Stimulated activated naive CD4-positive, alpha-beta T cell (primary cell): ENCODE measurements around the gene IFI44.
A peak's percentile ranks its signal among the peaks of the same experiment; 100 is the strongest.

Source experiments
- DNase-seq, 6 experiments: peaks; one replicate each; lab custom pipeline; 2025; lab: John Stamatoyannopoulos, UW

Gene IFI44

GRCh38 chr1:78652019-78652560, 2.5 kb downstream of the IFI44 start:
- DNase-seq: no peak

DNA sequence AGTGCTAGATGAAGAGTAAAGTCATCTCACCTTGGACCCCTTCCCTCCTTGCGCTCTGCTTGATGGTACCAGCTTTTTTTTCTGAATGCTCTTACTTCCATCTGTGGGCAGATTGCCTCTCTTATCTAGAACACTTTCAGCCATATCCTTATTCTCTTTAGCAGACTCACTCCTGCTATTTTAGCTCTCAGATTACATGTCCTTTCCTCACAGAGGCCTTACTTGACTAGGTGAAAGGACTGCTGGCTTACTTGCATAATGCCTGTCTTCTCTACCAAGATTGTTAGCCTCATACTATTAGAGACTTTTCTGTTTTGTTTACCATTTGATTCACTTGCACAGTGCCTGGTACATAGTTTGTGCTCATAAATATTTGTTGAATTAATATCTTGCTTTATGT, 9.3 kb downstream of the IFI44 start:
- DNase-seq: no peak

DNA sequence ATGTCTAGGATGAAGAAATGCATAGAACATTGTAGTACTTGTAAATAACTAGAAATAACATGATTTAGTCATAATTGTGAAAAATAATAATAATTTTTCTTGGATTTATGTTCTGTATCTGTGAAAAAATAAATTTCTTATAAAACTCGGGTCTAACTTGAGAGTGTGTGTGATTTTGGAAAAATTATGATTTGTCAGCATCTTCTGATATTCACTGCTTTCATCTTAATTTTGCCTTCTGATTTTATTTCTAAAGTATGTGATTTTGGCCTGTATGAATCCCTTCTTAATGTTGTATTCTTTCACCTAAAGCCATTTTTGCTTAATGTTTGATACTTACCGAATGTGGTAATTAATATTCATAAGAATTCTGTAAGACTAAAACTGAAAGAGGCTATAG, 14.3 kb downstream of the IFI44 start:
- no peak for DNase-seq

DNA sequence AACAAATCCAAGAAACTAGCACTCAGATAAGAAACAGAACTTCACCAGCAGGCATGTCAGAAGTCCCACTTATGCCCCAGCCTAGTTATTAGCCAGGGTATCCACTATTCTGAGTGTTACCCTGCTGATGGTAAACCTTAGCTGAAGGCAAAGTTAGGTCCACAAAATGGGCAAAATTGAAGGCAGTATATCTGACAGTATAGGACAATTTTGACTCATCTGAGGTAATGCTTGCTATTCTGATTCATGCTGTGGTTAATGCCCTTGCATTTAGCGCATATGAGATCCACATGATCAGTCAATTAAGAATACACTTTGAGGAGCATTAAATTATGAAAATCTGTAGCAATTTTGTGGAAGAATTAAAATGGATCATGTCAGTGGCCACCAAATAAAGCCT, 15.1 kb downstream of the IFI44 start:
- DNase-seq: no peak

GRCh38 chr1:78665809-78666208, 16.2 kb downstream of the IFI44 start:
- no peak for DNase-seq

GRCh38 chr1:78667939-78668338, 18.3 kb downstream of the IFI44 start:
- no peak for DNase-seq

DNA sequence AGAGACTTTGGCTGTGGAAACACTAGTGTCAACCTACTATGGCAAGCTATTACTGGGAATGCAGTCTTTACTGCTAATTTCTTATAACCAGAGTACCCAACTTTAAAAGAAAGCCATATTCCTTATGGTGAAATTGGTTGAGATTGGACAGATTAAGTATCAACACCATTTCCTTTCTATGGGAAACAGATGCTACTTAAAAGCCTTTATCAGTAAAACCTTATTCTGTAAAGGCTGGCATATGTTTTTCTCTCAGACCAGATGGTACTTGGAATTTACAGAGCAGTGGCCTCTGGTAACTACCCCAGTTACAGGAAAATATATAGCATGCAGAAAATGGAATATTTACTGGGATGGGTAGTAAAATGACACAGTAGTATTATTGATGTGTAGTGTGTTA, 18.8 kb downstream of the IFI44 start:
- DNase-seq: no peak

DNA sequence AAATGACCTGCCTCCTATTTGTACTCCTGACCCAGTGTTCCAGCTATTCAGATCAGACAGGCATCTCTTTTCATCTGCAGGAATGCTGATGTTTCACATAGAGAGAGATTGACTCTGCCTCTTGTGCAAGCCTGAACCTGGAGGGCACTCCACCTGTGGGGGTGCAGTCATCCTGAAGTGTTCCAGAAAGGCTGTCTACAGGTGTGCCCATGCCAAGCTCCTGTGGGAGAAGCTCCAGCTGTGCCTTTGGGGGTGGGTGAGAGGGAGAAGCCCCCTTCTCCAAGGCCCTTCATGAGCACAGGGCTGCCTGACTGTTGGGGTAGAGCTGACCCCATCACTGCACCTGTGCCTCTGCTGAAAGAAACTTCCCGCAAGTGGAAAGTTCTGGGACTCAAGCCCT, 22.8 kb downstream of the IFI44 start:
- DNase-seq: no peak

DNA sequence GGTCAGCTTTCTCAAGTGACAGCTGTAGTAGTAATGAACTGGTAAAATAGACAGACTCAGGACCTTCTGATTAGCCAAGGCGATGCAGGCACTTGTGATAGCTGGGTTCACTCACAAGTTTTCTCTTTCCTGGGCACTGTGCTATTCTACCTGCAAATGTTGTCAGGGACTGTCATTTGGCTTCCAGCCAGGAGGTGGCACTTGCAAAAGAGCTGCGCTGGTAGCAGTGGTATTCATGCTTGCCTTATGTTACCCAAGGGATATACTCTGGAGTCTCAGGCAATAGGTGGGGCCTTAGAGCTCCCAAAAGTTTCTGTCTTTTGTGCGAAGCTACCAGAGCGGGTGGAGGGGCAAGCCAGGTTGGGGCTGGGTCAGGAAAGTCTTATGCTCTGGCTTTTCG, 23.5 kb downstream of the IFI44 start:
- peak in 2 of 6 experiments; percentile 4 to 26 for DNase-seq

- DNase-seq: peak; percentile 2 to 76 (median 39)
Observed at GRCh38 chr1:78676347-78676982, 26.8 kb downstream of the IFI44 start.

- no peak for DNase-seq
Observed at GRCh38 chr1:78676993-78677392, 27.4 kb downstream of the IFI44 start.

GRCh38 chr1:78677788-78678187, 28.2 kb downstream of the IFI44 start:
- no peak for DNase-seq

DNA sequence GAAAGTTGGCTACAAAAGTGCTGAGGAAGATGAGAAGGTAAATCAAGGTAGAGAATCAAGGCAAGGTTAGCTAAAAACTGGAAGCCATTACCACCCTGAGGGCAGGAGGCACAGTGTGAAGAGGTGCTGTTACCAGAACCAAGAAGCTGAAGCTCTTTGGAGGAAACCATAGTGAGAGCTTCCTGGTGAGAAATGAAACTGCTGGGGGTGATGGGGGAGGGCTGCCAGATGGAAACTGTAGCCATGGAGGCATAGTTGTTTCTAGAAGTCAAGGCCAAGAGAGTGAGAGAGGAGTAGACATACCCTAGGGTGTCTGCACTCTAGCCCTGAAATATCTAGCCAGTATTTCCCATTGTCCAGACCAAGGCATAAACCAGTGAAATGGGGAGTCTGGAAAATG, 28.7 kb downstream of the IFI44 start:
- DNase-seq: no peak

- DNase-seq: no peak
Observed at GRCh38 chr1:78681265-78681664, 31.6 kb downstream of the IFI44 start.

DNA sequence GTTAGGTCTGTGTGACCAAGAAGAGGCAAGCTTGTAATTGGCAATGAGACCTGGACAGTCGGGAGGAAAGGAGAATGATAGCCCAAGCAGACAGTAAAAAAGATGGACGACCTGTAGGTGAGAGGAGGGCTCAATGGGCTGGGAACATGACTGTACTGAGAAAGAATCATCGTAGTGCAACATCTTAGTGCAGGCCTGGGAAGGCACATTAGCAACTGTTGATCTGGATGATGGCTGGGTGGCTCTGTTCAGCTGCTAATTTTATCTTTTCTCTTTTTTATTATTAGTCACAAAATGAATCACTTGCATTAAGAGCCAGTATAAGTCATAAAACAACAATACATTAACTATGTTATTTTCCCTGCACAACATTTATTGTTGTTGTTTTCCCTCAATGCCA, 32.9 kb downstream of the IFI44 start:
- no peak for DNase-seq

DNA sequence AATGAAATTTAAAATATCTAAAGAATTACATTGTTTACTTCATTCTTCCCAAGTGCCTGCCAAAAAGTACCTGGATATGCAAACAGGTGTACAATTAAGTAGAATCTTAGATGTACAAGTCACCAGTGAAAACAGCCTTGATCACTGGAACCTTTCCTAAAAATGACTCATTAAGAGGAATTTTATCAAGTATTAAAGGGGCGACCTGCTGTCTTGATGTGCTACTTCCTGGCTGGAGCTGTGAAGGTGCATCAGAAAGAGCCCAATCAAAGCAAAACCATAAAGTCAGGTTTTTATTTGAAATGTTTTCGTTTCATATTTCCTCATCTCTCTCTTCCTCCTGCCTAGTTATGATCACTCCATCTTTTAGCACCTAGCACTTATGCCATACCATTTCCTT, 33.4 kb downstream of the IFI44 start:
- DNase-seq: no peak

DNA sequence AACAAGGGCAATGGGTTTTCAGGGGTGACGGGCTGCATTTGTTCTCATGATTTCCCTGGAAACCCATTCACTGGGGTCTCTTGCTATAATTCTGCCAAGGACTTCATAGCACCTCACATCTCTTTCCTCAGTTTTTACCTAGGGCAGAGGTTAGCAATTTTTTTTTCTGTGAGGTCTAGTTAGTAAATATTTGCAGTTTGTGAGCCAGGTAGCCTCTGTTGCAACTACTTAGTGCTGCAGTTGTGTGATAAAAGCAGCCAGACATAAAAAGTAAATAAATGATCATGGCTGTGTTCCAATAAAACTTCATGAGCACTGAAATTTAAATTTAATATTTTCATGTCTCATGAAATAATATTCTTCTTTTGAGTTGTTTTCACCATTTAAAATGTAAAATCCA, 37.7 kb downstream of the IFI44 start:
- no peak for DNase-seq

GRCh38 chr1:78687914-78688313, 38.3 kb downstream of the IFI44 start:
- DNase-seq: no peak

- no peak for DNase-seq
Observed at GRCh38 chr1:78688697-78689096, 39.1 kb downstream of the IFI44 start.

- no peak for DNase-seq
Observed at GRCh38 chr1:78690516-78690915, 40.9 kb downstream of the IFI44 start.

- DNase-seq: no peak
Observed at GRCh38 chr1:78691995-78692747, 42.5 kb downstream of the IFI44 start.

GRCh38 chr1:78699813-78700212, 50.2 kb downstream of the IFI44 start:
- DNase-seq: no peak

- no peak for DNase-seq
Observed at GRCh38 chr1:78702426-78702825, 52.8 kb downstream of the IFI44 start.

DNA sequence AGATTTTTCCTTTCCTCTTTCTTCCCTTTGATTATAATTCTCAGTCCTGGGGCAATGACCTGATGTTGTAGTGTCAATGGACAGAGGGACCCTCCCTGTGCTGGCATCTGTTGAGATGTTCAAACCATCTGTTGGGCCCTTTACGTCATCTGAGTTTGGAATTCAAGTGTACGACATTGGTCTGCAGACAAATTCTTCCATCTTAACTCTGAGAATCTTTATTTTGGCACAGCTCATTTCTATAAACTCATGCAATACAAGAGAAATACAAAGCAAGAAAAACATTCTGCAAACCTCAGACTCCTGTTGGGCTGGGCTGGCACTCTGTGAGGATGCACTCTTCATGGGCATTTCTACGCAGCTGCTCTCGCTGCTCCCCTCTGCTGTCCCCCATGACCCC, 54.2 kb downstream of the IFI44 start:
- no peak for DNase-seq
